ENCODE data around the gene KCNIP4. TPM values are rescaled to one million over a fixed set of nuclear protein-coding genes. Genes with fewer than 3 reads are reported as not detected.
A peak's percentile ranks its signal among the peaks of the same experiment; 100 is the strongest.

Gene KCNIP4
- total RNA-seq, 1 donor = 1.7 TPM

- DNase-seq (ENCODE audit: low read depth) = no peak
- TF ChIP-seq CTCF (IDR thresholded peaks at IDR 0.05; ENCODE audit: insufficient read depth, low read length) = no peak
Measured at GRCh38 chr4:20735931-20736330, 1212.6 kb downstream of the KCNIP4 start.

GRCh38 chr4:20724915-20725314 lies 1223.7 kb downstream of the KCNIP4 start:
- H3K4me3 ChIP-seq (ENCODE audit: low read depth, low read length) = no peak overlapping the region
- TF ChIP-seq CTCF (IDR thresholded peaks at IDR 0.05; ENCODE audit: insufficient read depth, low read length) = no peak
- DNase-seq (ENCODE audit: low read depth) = no peak

More at GRCh38 chr4:20735931-20736330, 1212.6 kb downstream of the KCNIP4 start:
- H3K4me3 ChIP-seq (ENCODE audit: low read depth, low read length) = no peak overlapping the region

GRCh38 chr4:20723463-20723862 lies 1225.1 kb downstream of the KCNIP4 start:
- DNase-seq (ENCODE audit: low read depth) = no peak
- no peak overlapping the region for H3K4me3 ChIP-seq (ENCODE audit: low read depth, low read length)
- TF ChIP-seq CTCF (IDR thresholded peaks at IDR 0.05; ENCODE audit: insufficient read depth, low read length) = no peak

GRCh38 chr4:20723019-20723418 lies 1225.6 kb downstream of the KCNIP4 start:
- no peak for DNase-seq (ENCODE audit: low read depth)
- no peak overlapping the region for H3K4me3 ChIP-seq (ENCODE audit: low read depth, low read length)
- TF ChIP-seq CTCF (IDR thresholded peaks at IDR 0.05; ENCODE audit: insufficient read depth, low read length) = no peak

- no peak for TF ChIP-seq CTCF (IDR thresholded peaks at IDR 0.05; ENCODE audit: insufficient read depth, low read length)
- no peak overlapping the region for H3K4me3 ChIP-seq (ENCODE audit: low read depth, low read length)
- no peak for DNase-seq (ENCODE audit: low read depth)
Measured at GRCh38 chr4:20711335-20711734, 1237.2 kb downstream of the KCNIP4 start.

- TF ChIP-seq CTCF (IDR thresholded peaks at IDR 0.05; ENCODE audit: insufficient read depth, low read length) = no peak
- H3K4me3 ChIP-seq (ENCODE audit: low read depth, low read length) = peak within 1 kb of the TSS; percentile 95
- DNase-seq (ENCODE audit: low read depth) = peak; percentile 88
Measured at GRCh38 chr4:20700007-20700761, 1248.4 kb downstream of the KCNIP4 start, which contains the start of gene PACRGL. Gene PACRGL (plus strand): TSS chr4:20700458. CDS start chr4:20704482, 4,024 bp downstream.
